H9 (cell line): Measurements from ENCODE around the gene SCAF1. TPM values are rescaled to one million over a fixed set of nuclear protein-coding genes. Genes with fewer than 3 reads are reported as not detected.

Source experiments
- DNase-seq: peaks from one replicate; pipeline ENCODE4 v3.0.0-alpha.2; 2017
- H2AFZ ChIP-seq: one replicate; pipeline ENCODE4 v1.6.1; 2013; ENCODE audit warnings: mild to moderate bottlenecking, low read length, control low read depth, moderate library complexity
- H2AK5ac ChIP-seq: 2 replicates; pipeline ENCODE4 v1.6.1; 2013; ENCODE audit warnings: low read length, control low read depth, mixed read lengths; ENCODE audit not compliant: insufficient read length
- H2BK120ac ChIP-seq: one replicate; pipeline ENCODE4 v1.6.1; 2013; ENCODE audit warnings: low read depth, mild to moderate bottlenecking, low read length, control low read depth, inconsistent platforms; ENCODE audit not compliant: poor library complexity, severe bottlenecking
- H2BK12ac ChIP-seq: 2 replicates; pipeline ENCODE4 v1.6.1; 2013; ENCODE audit warnings: low read length, control low read depth, mixed read lengths, low read depth; ENCODE audit not compliant: insufficient read length
- H2BK15ac ChIP-seq: 2 replicates; pipeline ENCODE4 v1.6.1; 2013; ENCODE audit warnings: low read depth, low read length, control low read depth
- H2BK20ac ChIP-seq: one replicate; pipeline ENCODE4 v1.6.1; 2013; ENCODE audit warnings: low read depth, mild to moderate bottlenecking, low read length, control low read depth, inconsistent platforms; ENCODE audit not compliant: poor library complexity, severe bottlenecking
- H2BK5ac ChIP-seq: 2 replicates; pipeline ENCODE4 v1.6.1; 2013; ENCODE audit warnings: low read length, control low read depth, mixed read lengths; ENCODE audit not compliant: insufficient read length
- H3K14ac ChIP-seq: 2 replicates; pipeline ENCODE4 v1.6.1; 2013; ENCODE audit warnings: low read length, control low read depth; ENCODE audit not compliant: insufficient read depth
- H3K18ac ChIP-seq: 2 replicates; pipeline ENCODE4 v1.6.1; 2013; ENCODE audit warnings: low read depth, mild to moderate bottlenecking, mixed read lengths, low read length, control low read depth; ENCODE audit not compliant: insufficient read length
- H3K23ac ChIP-seq: 2 replicates; pipeline ENCODE4 v1.6.1; 2013; ENCODE audit warnings: low read length, control low read depth, mixed read lengths, low read depth; ENCODE audit not compliant: insufficient read length
- H3K23me2 ChIP-seq: 2 replicates; pipeline ENCODE4 v1.6.1; 2013; ENCODE audit warnings: low read depth, mild to moderate bottlenecking, mixed read lengths, low read length, control low read depth; ENCODE audit not compliant: insufficient read length, poor library complexity, severe bottlenecking
- H3K27ac ChIP-seq: 2 replicates; pipeline ENCODE4 v1.5.1; 2013; ENCODE audit warnings: low read length, control low read depth, mixed read lengths, low read depth; ENCODE audit not compliant: insufficient read length
- H3K27me3 ChIP-seq: 2 replicates; pipeline ENCODE4 v1.6.1; 2013; ENCODE audit warnings: low read length, control low read depth, inconsistent platforms; ENCODE audit not compliant: insufficient read depth
- H3K4ac ChIP-seq: 2 replicates; pipeline ENCODE4 v1.6.1; 2013; ENCODE audit warnings: low read depth, mild to moderate bottlenecking, control low read depth, inconsistent platforms, low read length, moderate library complexity
- H3K4me1 ChIP-seq: 2 replicates; pipeline ENCODE4 v1.6.1; 2013; ENCODE audit warnings: low read length, control low read depth, inconsistent platforms; ENCODE audit not compliant: insufficient read depth
- H3K4me2 ChIP-seq: 2 replicates; pipeline ENCODE4 v1.6.1; 2013; ENCODE audit warnings: low read length, control low read depth, mixed read lengths; ENCODE audit not compliant: insufficient read length, insufficient read depth
- H3K56ac ChIP-seq: 2 replicates; pipeline ENCODE4 v1.6.1; 2013; ENCODE audit warnings: low read depth, mild to moderate bottlenecking, mixed read lengths, low read length, control low read depth; ENCODE audit not compliant: insufficient read length
- H3K79me1 ChIP-seq: 2 replicates; pipeline ENCODE4 v1.6.1; 2013; ENCODE audit warnings: low read depth, mild to moderate bottlenecking, moderate library complexity, low read length, control low read depth, inconsistent platforms; ENCODE audit not compliant: insufficient read depth, poor library complexity, severe bottlenecking
- H3K79me2 ChIP-seq: 2 replicates; pipeline ENCODE4 v1.6.1; 2013; ENCODE audit warnings: low read length, control low read depth, inconsistent platforms; ENCODE audit not compliant: insufficient read depth
- H3K9ac ChIP-seq: 2 replicates; pipeline ENCODE4 v1.6.1; 2013; ENCODE audit warnings: low read length, control low read depth, mixed read lengths; ENCODE audit not compliant: insufficient read length; ENCODE audit errors: extremely low read depth
- H3K9me3 ChIP-seq: one replicate; pipeline ENCODE4 v1.6.1; 2013; ENCODE audit warnings: low read depth, low read length, inconsistent platforms; ENCODE audit not compliant: control insufficient read depth
- H3T11ph ChIP-seq: one replicate; pipeline ENCODE4 v1.6.1; 2013; ENCODE audit warnings: mild to moderate bottlenecking, low read length, control low read depth, inconsistent platforms
- H4K20me1 ChIP-seq: one replicate; pipeline ENCODE4 v1.6.1; 2013; ENCODE audit not compliant: control insufficient read depth, insufficient read length, insufficient read depth
- H4K5ac ChIP-seq: 2 replicates; pipeline ENCODE4 v1.6.1; 2013; ENCODE audit warnings: low read depth, mild to moderate bottlenecking, mixed read lengths, low read length, control low read depth; ENCODE audit not compliant: insufficient read length
- H4K8ac ChIP-seq: replicated peaks from 2 replicates; pipeline ENCODE4 v1.6.1; 2013; ENCODE audit warnings: low read length, control low read depth, mixed read lengths, low read depth; ENCODE audit not compliant: insufficient read length
- H4K91ac ChIP-seq: 2 replicates; pipeline ENCODE4 v1.6.1; 2013; ENCODE audit warnings: low read depth, mild to moderate bottlenecking, moderate library complexity, mixed read lengths, low read length, control low read depth; ENCODE audit not compliant: insufficient read length
- H3K27ac Mint-ChIP-seq, 3 experiments: 2 replicates in 2 of 3; 3 replicates in 1 of 3; pipeline ENCODE4 v1.8.0; 2020 to 2021; ENCODE audit warnings: mixed read lengths in 3 of 3, mild to moderate bottlenecking in 1 of 3, moderate library complexity in 1 of 3
- H3K27me3 Mint-ChIP-seq: 2 replicates; pipeline ENCODE4 v1.8.0; 2021; ENCODE audit warnings: low read depth, mild to moderate bottlenecking, moderate library complexity, mixed read lengths
- H3K36me3 Mint-ChIP-seq, 3 experiments: 2 replicates in 2 of 3; 3 replicates in 1 of 3; pipeline ENCODE4 v1.8.0; 2020 to 2021; ENCODE audit warnings: low read depth in 3 of 3, mixed read lengths in 3 of 3; ENCODE audit not compliant: insufficient read depth in 1 of 3
- H3K4me1 Mint-ChIP-seq, 2 experiments: 2 replicates each; pipeline ENCODE4 v1.8.0; 2020; ENCODE audit warnings: mixed read lengths in 2 of 2
- H3K4me3 Mint-ChIP-seq, 2 experiments: 2 replicates in 1 of 2; 3 replicates in 1 of 2; pipeline ENCODE4 v1.8.0; 2020 to 2021; ENCODE audit warnings: mild to moderate bottlenecking in 2 of 2, mixed read lengths in 2 of 2, moderate library complexity in 1 of 2
- H3K9me3 Mint-ChIP-seq, 2 experiments: 2 replicates in 1 of 2; 3 replicates in 1 of 2; pipeline ENCODE4 v1.8.0; 2020; ENCODE audit warnings: mild to moderate bottlenecking in 2 of 2, mixed read lengths in 2 of 2, moderate library complexity in 1 of 2
- CTCF ChIP-seq: fragments of 200-600 bp; sonication (generic); conservative IDR thresholded peaks from 3 replicates; pipeline ENCODE4 v1.8.0; 2021; ENCODE audit warnings: antibody characterized with exemption, mild to moderate bottlenecking
- WGBS: extraction: QIAGEN DNeasy Blood & Tissue Kit; methylation state at CpG from one replicate; pipeline ENCODE4 v1.1.7; 2013; ENCODE audit warnings: missing lambda C conversion rate, low lambda C conversion rate, mixed read lengths; ENCODE audit not compliant: insufficient read length; ENCODE audit errors: extremely low coverage; 5-methylcytosine and 5-hydroxymethylcytosine counted together
- total RNA-seq: library from RNA; stranded (reverse); gene quantifications from 2 replicates; pipeline ENCODE4 v1.2.1, GENCODE V29; 2021

The SCAF1 gene
- total RNA-seq, 1 experiment from 2014 or later: 85.3 TPM

- no CpG with 5 or more reads among the region's 39 CpGs for WGBS
These were observed 48.2 kb downstream of the SCAF1 start for GRCh38 chr19:49690079-49690655.

More at GRCh38 chr19:49690079-49690655, 48.2 kb downstream of the SCAF1 start:
- Mint-ChIP-seq H3K4me3 (peak overlapping the region; percentile 83 to 98), H3K9me3 (peaks cover 0 to 3% of the 10 kb centered on the region in 2 experiments; a peak in 2 of 5 replicates), H3K36me3 (peaks cover 27 to 52% (median 45%) of the 10 kb centered on the region in 3 experiments), H3K27me3 (no peaks in the 10 kb centered on the region; the same call in 1 of the 2 replicates), H3K4me1 (peaks cover 26 to 50% of the 10 kb centered on the region in 2 experiments), H3K27ac (peak overlapping the region; percentile 92 to 97 (median 97))
- peak overlapping the region; percentile 98 for H3K4me2 ChIP-seq
- no peak overlapping the region for H3K56ac ChIP-seq
- no peaks in the 10 kb centered on the region for H3K79me2 ChIP-seq
- peaks cover 19% of the 10 kb centered on the region for H3K23me2 ChIP-seq
- H2AFZ ChIP-seq: no peak overlapping the region
- peak overlapping the region; percentile 89 for H3K14ac ChIP-seq
- H3K27ac ChIP-seq: no peak overlapping the region
- no peak for DNase-seq
- H3K79me1 ChIP-seq: no peaks in the 10 kb centered on the region
- no peak overlapping the region for H3K4ac ChIP-seq
- H2BK5ac ChIP-seq: no peak overlapping the region
- H4K91ac ChIP-seq: no peak overlapping the region
- H4K5ac ChIP-seq: no peak overlapping the region
- H2BK120ac ChIP-seq: no peak overlapping the region
- no peak overlapping the region for H4K8ac ChIP-seq
- H3T11ph ChIP-seq: no peak overlapping the region
- H3K27me3 ChIP-seq: no peaks in the 10 kb centered on the region
- H2BK12ac ChIP-seq: no peak overlapping the region
- H3K4me1 ChIP-seq: peaks cover 10% of the 10 kb centered on the region; the same call in 1 of the 2 replicates
- no peak overlapping the region for H2BK15ac ChIP-seq
- H2BK20ac ChIP-seq: no peak overlapping the region
- peak overlapping the region; percentile 87 for H3K18ac ChIP-seq
- no peaks in the 10 kb centered on the region for H4K20me1 ChIP-seq
- H3K9me3 ChIP-seq: no peaks in the 10 kb centered on the region
- peak overlapping the region; percentile 83 for H3K9ac ChIP-seq
- no peak overlapping the region for H2AK5ac ChIP-seq
- no peak overlapping the region for H3K23ac ChIP-seq
- TF ChIP-seq CTCF: no peak; the same call in 2 of the 3 replicates
